Activated B cell treated with CpG ODN at 0.5 μM for 24 hours (primary cell): ENCODE data around the gene OPA3. TPM values are rescaled to one million over a fixed set of nuclear protein-coding genes. Genes with fewer than 3 reads are reported as not detected.
A peak's percentile ranks its signal among the peaks of the same experiment; 100 is the strongest.

ENCODE experiments used
- ATAC-seq: fragments of 200-7000 bp; cut with Tn5 transposase; one replicate; pipeline ENCODE4 v1.10.0; 2021; ENCODE audit warnings: low read depth, mild to moderate bottlenecking, moderate library complexity
- CTCF ChIA-PET: fragments of 350-600 bp; sonication (Branson Sonifier 250); formaldehyde crosslinking; loops from one replicate; lab custom pipeline; 2021; ENCODE audit warnings: antibody characterized with exemption; lab: Charles Lee
- POLR2A ChIA-PET: fragments of 350-600 bp; sonication (Branson Sonifier 250); formaldehyde crosslinking; loops from one replicate; lab custom pipeline; 2021; ENCODE audit warnings: antibody characterized with exemption; lab: Charles Lee
- DNase-seq: peaks from one replicate; pipeline ENCODE4 v3.0.0; 2022
- H3K27ac Mint-ChIP-seq: one replicate; pipeline ENCODE4 v1.8.0; 2020; ENCODE audit warnings: mixed read lengths
- H3K27me3 Mint-ChIP-seq: one replicate; pipeline ENCODE4 v1.8.0; 2021; ENCODE audit warnings: mixed read lengths
- H3K36me3 Mint-ChIP-seq: one replicate; pipeline ENCODE4 v1.8.0; 2021; ENCODE audit warnings: low read depth, mixed read lengths
- H3K4me1 Mint-ChIP-seq: one replicate; pipeline ENCODE4 v1.8.0; 2021; ENCODE audit warnings: mixed read lengths
- H3K4me3 Mint-ChIP-seq: one replicate; pipeline ENCODE4 v1.8.0; 2020; ENCODE audit warnings: mild to moderate bottlenecking, mixed read lengths
- H3K9me3 Mint-ChIP-seq: one replicate; pipeline ENCODE4 v1.8.0; 2020; ENCODE audit warnings: mixed read lengths
- intact Hi-C: fragments of 100-400 bp; cut with micrococcal nuclease; formaldehyde crosslinking; loops from one replicate; pipeline ENCODE4 v1.15.1; 2024
- total RNA-seq: library from RNA; stranded (reverse); gene quantifications from 2 replicates; pipeline ENCODE4 v1.2.3, GENCODE V29; 2022
- TF ChIP-seq, protein P1 (sequence below): fragments of 200-600 bp; IDR thresholded peaks from one replicate; pipeline ENCODE4 v1.8.0; 2022; ENCODE audit warnings: antibody characterized with exemption, mild to moderate bottlenecking

OPA3 gene
- total RNA-seq, 1 donor from 2014 or later: 14.4 TPM

DNA sequence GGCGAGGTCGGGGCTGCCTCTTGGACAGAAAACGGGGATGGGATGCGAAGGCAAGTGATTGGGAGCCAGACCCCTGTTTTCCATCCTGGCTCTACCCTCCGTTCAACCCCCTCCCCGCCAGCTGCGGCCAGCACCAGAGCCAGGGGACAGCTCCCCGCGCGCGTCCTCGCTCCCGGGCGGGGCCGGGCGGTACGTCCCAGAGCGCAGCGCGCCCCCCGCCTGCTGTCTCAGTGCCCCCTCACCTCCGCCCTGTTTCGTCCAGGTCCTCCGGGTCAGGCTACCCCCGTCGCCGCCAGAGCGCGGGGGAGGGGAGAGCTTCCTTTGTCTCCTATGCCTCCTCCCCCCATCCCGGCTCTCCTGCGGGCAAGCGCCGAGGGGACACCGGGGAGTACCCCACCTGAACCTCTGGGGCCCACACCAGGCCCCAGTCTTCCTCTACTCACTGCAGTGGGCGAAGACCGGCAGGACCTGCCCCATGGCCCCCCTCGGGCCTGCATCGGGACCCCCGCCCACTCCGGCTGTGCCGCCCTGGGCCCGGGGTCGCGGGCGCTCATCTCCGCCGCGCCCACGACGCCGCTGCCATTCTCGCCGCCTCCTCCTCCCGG is 88.2 kb downstream of the OPA3 start:
- Mint-ChIP-seq H3K27ac (no peak overlapping the region), H3K9me3 (no peaks in the 10 kb centered on the region), H3K4me1 (peaks cover 45% of the 10 kb centered on the region), H3K36me3 (no peaks in the 10 kb centered on the region), H3K4me3 (peak overlapping the region; percentile 85), H3K27me3 (peaks cover 12% of the 10 kb centered on the region)
- DNase-seq: peak; percentile 53
- ATAC-seq: peak; percentile 10
- ChIA-PET POLR2A (interaction anchor here (0.5 to 2.6 kb wide), 12 partner anchors 11 to 495 kb away, joined by 3 to 11 read pairs (median 6); partner anchors contain the start of genes RELB and VASP), CTCF (interaction anchor here (2.0 to 3.8 kb wide), 3 partner anchors 11 to 62 kb away, joined by 5 to 19 read pairs (median 13); no protein-coding TSS in a partner anchor)
- intact Hi-C loops: loop anchor here (2.0 to 5.0 kb wide), 3 partner anchors 18 to 419 kb away; partner anchors contain the start of genes GEMIN7, OPA3 and ZNF296
- TF ChIP-seq, protein P1, sequence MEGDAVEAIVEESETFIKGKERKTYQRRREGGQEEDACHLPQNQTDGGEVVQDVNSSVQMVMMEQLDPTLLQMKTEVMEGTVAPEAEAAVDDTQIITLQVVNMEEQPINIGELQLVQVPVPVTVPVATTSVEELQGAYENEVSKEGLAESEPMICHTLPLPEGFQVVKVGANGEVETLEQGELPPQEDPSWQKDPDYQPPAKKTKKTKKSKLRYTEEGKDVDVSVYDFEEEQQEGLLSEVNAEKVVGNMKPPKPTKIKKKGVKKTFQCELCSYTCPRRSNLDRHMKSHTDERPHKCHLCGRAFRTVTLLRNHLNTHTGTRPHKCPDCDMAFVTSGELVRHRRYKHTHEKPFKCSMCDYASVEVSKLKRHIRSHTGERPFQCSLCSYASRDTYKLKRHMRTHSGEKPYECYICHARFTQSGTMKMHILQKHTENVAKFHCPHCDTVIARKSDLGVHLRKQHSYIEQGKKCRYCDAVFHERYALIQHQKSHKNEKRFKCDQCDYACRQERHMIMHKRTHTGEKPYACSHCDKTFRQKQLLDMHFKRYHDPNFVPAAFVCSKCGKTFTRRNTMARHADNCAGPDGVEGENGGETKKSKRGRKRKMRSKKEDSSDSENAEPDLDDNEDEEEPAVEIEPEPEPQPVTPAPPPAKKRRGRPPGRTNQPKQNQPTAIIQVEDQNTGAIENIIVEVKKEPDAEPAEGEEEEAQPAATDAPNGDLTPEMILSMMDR: no peak

DNA sequence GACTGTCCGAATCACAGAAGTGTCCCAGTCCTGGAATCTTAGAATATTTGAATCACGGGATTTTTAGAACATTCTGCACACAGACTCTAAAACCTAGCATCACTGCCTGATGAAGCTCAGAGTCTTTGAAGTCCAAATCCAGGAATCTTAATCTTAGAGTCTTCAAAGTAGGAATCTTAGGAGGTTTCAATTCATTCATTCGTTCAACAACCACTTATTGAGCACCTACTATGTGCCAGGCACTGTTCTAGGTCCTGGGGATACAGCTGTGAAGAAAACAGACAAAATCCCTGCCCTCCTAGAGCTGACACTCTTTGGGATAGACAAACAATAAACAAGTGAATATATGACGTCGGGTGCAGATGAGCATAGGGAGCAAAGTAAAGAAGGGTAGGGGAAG is 89.4 kb downstream of the OPA3 start:
- no peak overlapping the region for H3K27ac Mint-ChIP-seq
- H3K27me3 Mint-ChIP-seq: peaks cover 12% of the 10 kb centered on the region
- TF ChIP-seq, protein P1: no peak

DNA sequence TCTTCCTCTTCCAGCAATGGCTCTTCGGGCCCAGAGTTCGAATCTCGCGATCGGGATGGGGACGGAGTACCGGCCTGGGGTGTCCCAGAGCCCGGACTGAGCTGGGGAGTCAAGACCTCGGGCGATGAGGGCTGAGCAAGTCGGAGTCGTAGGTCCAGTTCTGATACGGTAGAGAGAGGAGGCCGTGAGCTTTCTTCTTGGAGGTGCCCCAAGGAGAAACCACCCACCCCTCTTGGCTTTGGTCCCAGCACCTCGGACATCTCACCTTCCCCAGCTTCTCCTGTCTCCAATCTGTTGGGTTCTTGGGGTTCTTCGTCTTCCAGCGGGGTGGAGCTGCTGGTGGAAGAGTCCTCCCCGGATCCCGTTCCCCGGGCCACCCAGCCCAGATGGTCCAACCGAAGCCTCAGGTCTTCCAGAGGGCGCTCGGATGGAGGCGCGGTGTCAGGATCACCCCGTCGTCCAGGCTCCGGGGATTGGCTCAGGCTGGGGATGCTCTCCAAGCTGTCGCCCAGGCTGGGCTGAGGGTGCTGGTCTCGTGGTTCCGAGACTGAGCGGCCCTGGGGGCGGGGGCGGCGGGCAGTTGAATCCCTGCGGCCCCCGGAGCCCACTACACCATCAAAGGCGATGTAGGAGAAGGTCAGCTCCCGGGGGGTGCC is 90.2 kb downstream of the OPA3 start:
- TF ChIP-seq, protein P1: no peak
- Mint-ChIP-seq H3K4me3 (no peak overlapping the region), H3K27me3 (peaks cover 12% of the 10 kb centered on the region), H3K9me3 (no peaks in the 10 kb centered on the region), H3K27ac (no peak overlapping the region), H3K4me1 (peaks cover 37% of the 10 kb centered on the region), H3K36me3 (no peaks in the 10 kb centered on the region)
- intact Hi-C loops: no loop called here
- ChIA-PET POLR2A (interaction anchor here (0.9 to 1.5 kb wide), 2 partner anchors 13 to 148 kb away, joined by 3 read pairs; partner anchors contain the start of gene VASP), CTCF (interaction anchor here (1.0 to 3.8 kb wide), 5 partner anchors 9 to 148 kb away, joined by 3 to 19 read pairs (median 8); no protein-coding TSS in a partner anchor)
- DNase-seq (no peak), ATAC-seq (no peak)

More for the DNA sequence above, 89.4 kb downstream of the OPA3 start:
- no peaks in the 10 kb centered on the region for H3K36me3 Mint-ChIP-seq
- CTCF ChIA-PET: interaction anchor here (1.0 to 3.8 kb wide), 5 partner anchors 10 to 147 kb away, joined by 3 to 19 read pairs (median 8); no protein-coding TSS in a partner anchor
- H3K9me3 Mint-ChIP-seq: no peaks in the 10 kb centered on the region
- H3K4me1 Mint-ChIP-seq: peaks cover 40% of the 10 kb centered on the region
- no peak for DNase-seq
- peak overlapping the region; percentile 85 for H3K4me3 Mint-ChIP-seq
- ATAC-seq: no peak
- intact Hi-C loops: loop anchor here (5.0 kb wide), 1 partner anchor 418 kb away; the partner anchor contains the start of genes GEMIN7 and ZNF296
- POLR2A ChIA-PET: interaction anchor here (1.5 to 2.6 kb wide), 6 partner anchors 13 to 147 kb away, joined by 3 to 10 read pairs (median 7); partner anchors contain the start of gene VASP

DNA sequence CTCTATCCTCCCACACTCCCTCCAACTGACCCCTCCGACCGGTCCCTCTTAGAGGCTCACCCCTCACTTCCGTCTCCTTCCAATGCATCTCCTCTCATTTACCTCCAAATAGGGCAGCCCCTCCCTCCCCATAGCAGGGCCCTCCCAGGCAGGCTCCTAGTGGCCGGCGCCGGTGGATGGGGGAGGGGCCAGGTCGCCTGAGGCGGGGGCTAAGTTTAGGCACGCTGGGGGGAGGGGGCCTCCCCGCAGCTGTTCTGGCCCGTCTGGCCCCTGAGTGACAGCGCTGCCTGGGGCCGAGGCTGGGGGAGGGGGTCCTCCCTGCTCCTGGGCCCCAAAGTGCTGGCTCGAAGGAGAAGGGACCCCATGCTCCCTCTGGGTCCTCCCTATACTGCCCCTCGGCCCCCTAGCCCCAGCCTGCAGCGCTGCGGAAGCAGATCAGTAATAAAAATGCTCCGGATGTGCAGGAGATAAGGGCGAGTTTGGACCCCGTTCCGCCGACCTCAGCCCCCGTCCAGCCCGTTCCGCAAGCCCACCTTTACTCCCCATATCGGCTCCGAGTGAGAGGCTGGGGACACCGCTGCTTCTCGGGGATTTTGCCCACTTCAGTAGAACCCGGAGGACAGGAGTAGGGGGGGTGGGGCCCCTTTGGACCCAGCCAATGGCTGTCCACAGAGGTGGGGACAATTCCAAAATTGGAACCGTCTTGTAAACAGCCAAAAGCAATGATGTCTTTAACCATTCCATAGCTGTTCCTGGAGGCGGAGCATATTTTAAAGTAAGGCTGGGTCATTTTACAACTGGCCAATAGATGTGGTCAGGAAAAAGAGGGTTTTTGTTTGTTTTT is 91.8 kb downstream of the OPA3 start:
- H3K27me3 Mint-ChIP-seq: peaks cover 15% of the 10 kb centered on the region
- H3K4me3 Mint-ChIP-seq: peak overlapping the region; percentile 19
- intact Hi-C loops: loop anchor here (1.0 to 2.0 kb wide), 3 partner anchors 14 to 150 kb away; partner anchors contain the start of gene VASP
- H3K36me3 Mint-ChIP-seq: no peaks in the 10 kb centered on the region
- no peak overlapping the region for H3K27ac Mint-ChIP-seq
- H3K9me3 Mint-ChIP-seq: no peaks in the 10 kb centered on the region
- ATAC-seq: no peak
- ChIA-PET CTCF (interaction anchor here (1.0 kb wide), 1 partner anchor 66 kb away, joined by 3 read pairs; no protein-coding TSS in a partner anchor), POLR2A (no interaction called here)
- H3K4me1 Mint-ChIP-seq: peaks cover 27% of the 10 kb centered on the region
- TF ChIP-seq, protein P1: no peak
- DNase-seq: no peak
